Muscle of leg (tissue), 16 donors: ENCODE measurements around the gene ZNF561. TPM values are rescaled to one million over a fixed set of nuclear protein-coding genes. Genes with fewer than 3 reads are reported as not detected.
"Not testable (repeated sequence)": the region's sequence is repeated elsewhere in the genome, so short reads cannot be mapped to it uniquely, and the experiment has no call there.

Experiments used
- DNase-seq: peaks from one replicate; pipeline ENCODE4 v3.0.0; 2013
- H3K27ac ChIP-seq: one replicate; pipeline ENCODE4 v1.5.1; 2013; ENCODE audit warnings: mild to moderate bottlenecking, low read length, control low read depth
- H3K27me3 ChIP-seq: one replicate; pipeline ENCODE4 v1.6.1; 2013; ENCODE audit warnings: low read length; ENCODE audit not compliant: control insufficient read depth, insufficient read depth
- H3K36me3 ChIP-seq: one replicate; pipeline ENCODE4 v1.6.1; 2013; ENCODE audit warnings: low read length; ENCODE audit not compliant: control insufficient read depth, insufficient read depth
- H3K4me1 ChIP-seq: one replicate; pipeline ENCODE4 v1.6.1; 2013; ENCODE audit warnings: low read length; ENCODE audit not compliant: control insufficient read depth, insufficient read depth
- H3K4me3 ChIP-seq: one replicate; pipeline ENCODE4 v1.5.1; 2013; ENCODE audit warnings: low read length, control low read depth
- H3K9me3 ChIP-seq: replicated peaks from 2 replicates; pipeline ENCODE4 v1.6.1; 2013; ENCODE audit warnings: low read depth, low read length; ENCODE audit not compliant: control insufficient read depth
- WGBS: methylation state at CpG from one replicate; pipeline ENCODE4 v1.1.5; 2013; ENCODE audit warnings: missing lambda C conversion rate; ENCODE audit not compliant: insufficient coverage; 5-methylcytosine and 5-hydroxymethylcytosine counted together
- long read RNA-seq, 11 donors: transcript quantifications; one replicate each; lab custom pipeline, GENCODE V29; 2026
- polyA plus RNA-seq, 8 donors: library from polyadenylated mRNA; unstranded; fragments of 120-200 nt; gene quantifications; one replicate each; pipeline versions ENCODE4 v1.2.1 to v1.2.3, GENCODE V29; 2013; ENCODE audit warnings: inconsistent platforms in 1 of 8, low replicate concordance in 1 of 8; ENCODE audit not compliant: insufficient read length in 8 of 8, insufficient read depth in 1 of 8
- total RNA-seq: library from RNA; stranded (reverse); fragments of 120-200 nt; gene quantifications from one replicate; pipeline ENCODE4 v1.2.4, GENCODE V29; 2013

ZNF561 gene
- 35.4 TPM for total RNA-seq
- polyA plus RNA-seq, result 10 to 100 TPM; 24.1 to 36.1 (median 33.3) TPM
- long read RNA-seq, donor 1, partial matches to known transcripts, result 0 of 1 reads
- long read RNA-seq, donor 1, other reads (novel, unspliced or antisense), result 0 of 1 reads
- long read RNA-seq, donor 2, result 0 reads
- long read RNA-seq, donor 3, full-length matches to known transcripts, result 6 of 6 reads
- long read RNA-seq, donor 3, partial matches to known transcripts, result 0 of 6 reads
- long read RNA-seq, donor 3, other reads (novel, unspliced or antisense), result 0 of 6 reads
- long read RNA-seq, donor 4, full-length matches to known transcripts, result 2 of 2 reads
- long read RNA-seq, donor 4, partial matches to known transcripts, result 0 of 2 reads
- long read RNA-seq, donor 4, other reads (novel, unspliced or antisense), result 0 of 2 reads
- long read RNA-seq, donor 5, full-length matches to known transcripts, result 11 of 11 reads
- long read RNA-seq, donor 5, partial matches to known transcripts, result 0 of 11 reads
- long read RNA-seq, donor 5, other reads (novel, unspliced or antisense), result 0 of 11 reads
- long read RNA-seq, donor 6, full-length matches to known transcripts, result 5 of 5 reads
- long read RNA-seq, donor 6, partial matches to known transcripts, result 0 of 5 reads
- long read RNA-seq, donor 6, other reads (novel, unspliced or antisense), result 0 of 5 reads
- long read RNA-seq, donor 7, full-length matches to known transcripts, result 9 of 14 reads
- long read RNA-seq, donor 7, partial matches to known transcripts, result 0 of 14 reads
- long read RNA-seq, donor 7, other reads (novel, unspliced or antisense), result 5 of 14 reads
- long read RNA-seq, donor 8, full-length matches to known transcripts, result 2 of 2 reads
- long read RNA-seq, donor 8, partial matches to known transcripts, result 0 of 2 reads
- long read RNA-seq, donor 8, other reads (novel, unspliced or antisense), result 0 of 2 reads
- long read RNA-seq, donor 9, full-length matches to known transcripts, result 5 of 5 reads
- long read RNA-seq, donor 9, partial matches to known transcripts, result 0 of 5 reads
- long read RNA-seq, donor 9, other reads (novel, unspliced or antisense), result 0 of 5 reads
- long read RNA-seq, donor 10, full-length matches to known transcripts, result 9 of 9 reads
- long read RNA-seq, donor 10, partial matches to known transcripts, result 0 of 9 reads
- long read RNA-seq, donor 10, other reads (novel, unspliced or antisense), result 0 of 9 reads
- long read RNA-seq, donor 11, full-length matches to known transcripts, result 3 of 3 reads
- long read RNA-seq, donor 11, partial matches to known transcripts, result 0 of 3 reads
- long read RNA-seq, donor 11, other reads (novel, unspliced or antisense), result 0 of 3 reads

DNA sequence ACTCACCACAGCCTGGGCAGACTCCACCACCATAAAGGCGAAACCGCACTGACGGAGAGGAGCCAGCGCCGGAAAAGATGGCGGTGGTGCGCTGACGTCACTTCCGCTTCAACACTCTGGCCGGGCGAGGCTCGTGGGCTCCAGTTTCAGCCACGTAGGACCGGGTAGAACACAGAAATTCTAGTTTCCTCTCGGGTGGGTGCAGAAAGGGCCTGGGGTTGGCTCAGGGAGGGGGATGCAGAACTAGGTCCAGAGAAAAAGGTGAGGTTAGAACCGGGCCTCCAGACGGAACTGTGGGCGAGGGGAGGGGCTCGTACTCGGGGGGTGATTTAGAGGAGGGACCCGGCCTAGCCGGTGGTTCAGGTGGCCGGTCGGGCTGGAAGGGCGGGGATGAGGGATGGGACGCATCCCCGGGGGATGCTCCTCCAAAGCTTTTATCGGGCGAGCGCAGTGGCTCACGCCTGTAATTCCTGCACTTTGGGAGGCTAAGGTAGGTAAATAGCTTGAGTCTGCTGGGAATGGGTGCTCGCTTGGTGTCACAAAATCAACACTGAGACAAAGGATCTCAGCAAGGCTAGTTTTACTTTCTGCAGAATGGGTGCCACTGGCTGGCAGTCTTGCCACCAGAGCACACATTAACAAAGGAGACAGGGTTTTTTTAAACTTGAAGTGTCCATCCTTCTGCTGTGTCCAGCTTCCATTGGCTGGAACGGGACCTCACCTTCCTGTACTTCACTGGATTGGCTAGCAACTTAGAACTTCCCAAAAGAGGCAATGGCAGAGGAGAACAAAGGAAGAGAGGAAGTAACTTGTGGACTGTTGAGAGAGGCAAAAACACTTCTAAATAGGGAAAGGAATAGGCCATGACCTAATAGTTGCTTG, at the start of gene ZNF561:
Gene ZNF561, minus strand, starts transcription at position 77 of the 882 bp plus-strand sequence. CDS start 1,776 bp downstream, outside the sequence.
- peak within 1 kb of the TSS; percentile 93 for H3K27ac ChIP-seq
- peaks cover 12% of the 10 kb centered on the region for H3K4me1 ChIP-seq
- no peaks in the 10 kb centered on the region for H3K27me3 ChIP-seq
- H3K4me3 ChIP-seq, result peak within 1 kb of the TSS; percentile 80
- peaks cover 28% of the 10 kb centered on the region for H3K36me3 ChIP-seq
- peak; percentile 95 for DNase-seq
- H3K9me3 ChIP-seq, result no peaks in the 10 kb centered on the region
- WGBS, result under 1% methylated on average over 32 of the region's 33 CpGs

DNA sequence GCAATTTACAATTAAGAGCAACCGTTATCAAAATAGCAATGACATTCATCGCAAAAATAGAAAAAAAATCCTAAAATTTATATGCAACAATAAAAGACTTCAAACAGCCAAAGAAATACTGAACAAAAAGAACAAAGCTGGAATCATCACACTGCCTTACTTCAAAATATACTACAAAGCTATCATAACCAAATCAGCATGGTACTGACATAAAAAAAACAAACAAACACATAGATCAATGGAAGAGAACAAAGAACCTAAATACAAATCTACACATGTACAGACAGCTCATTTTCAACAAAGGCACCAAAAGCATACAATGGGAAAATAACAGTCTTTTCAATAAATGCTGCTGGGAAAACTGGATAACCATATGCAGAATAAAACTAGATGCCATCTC, 47.5 kb upstream of the ZNF561 start:
- Histone ChIP-seq H3K9me3 (peaks cover 48% of the 10 kb centered on the region), H3K27me3 (no peaks in the 10 kb centered on the region), H3K36me3 (peaks cover 25% of the 10 kb centered on the region), H3K4me1 (no peaks in the 10 kb centered on the region), H3K27ac (no peak overlapping the region), H3K4me3 (no peak overlapping the region)
- WGBS, result no CpG with 5 or more reads among the region's 2 CpGs
- no peak for DNase-seq

DNA sequence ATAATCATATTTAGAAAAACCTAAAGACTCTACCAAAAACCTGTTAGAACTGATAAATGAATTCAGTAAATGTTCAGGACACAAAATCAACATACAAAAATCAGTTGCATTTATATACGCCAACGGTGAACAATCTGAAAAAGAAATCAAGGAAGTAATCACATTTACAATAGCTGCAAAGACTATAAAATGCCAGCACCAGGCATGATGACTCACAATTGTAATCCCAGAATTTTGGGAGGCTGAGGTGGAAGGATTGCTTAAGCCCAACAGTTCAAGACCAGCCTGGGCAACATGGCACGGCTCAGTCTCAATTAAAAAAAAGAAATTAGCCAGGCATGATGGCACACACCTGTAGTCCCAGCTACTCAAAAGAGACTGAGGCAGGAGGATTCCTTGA, 46.9 kb upstream of the ZNF561 start:
- WGBS, result 100% methylated on average over 1 of the region's 3 CpGs
- H3K36me3 ChIP-seq, result peaks cover 18% of the 10 kb centered on the region
- no peak overlapping the region for H3K27ac ChIP-seq
- DNase-seq, result no peak
- peaks cover 42% of the 10 kb centered on the region for H3K9me3 ChIP-seq
- H3K27me3 ChIP-seq, result no peaks in the 10 kb centered on the region
- H3K4me3 ChIP-seq, result no peak overlapping the region
- no peaks in the 10 kb centered on the region for H3K4me1 ChIP-seq

DNA sequence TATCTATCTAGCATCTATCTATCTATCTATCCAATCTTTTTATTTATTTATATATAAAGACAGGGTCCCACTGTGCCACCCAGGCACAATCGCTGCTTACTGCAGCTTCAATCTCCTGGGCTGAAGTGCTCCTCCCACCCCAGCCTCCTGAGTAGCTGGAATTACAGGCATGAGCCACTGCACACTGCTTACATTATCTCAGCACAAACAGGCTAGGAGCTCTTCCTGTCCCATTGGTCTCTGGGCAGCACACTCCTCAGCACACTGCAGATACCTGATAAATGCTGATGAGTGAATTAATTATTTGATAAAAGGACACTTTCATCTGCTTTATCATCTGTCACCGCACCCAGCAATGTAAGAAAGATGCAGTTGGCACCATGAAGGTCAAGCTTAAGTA, 37.7 kb upstream of the ZNF561 start:
- no peak overlapping the region for H3K4me3 ChIP-seq
- no peak for DNase-seq
- H3K27ac ChIP-seq, result no peak overlapping the region
- WGBS, result no CpG with 5 or more reads among the region's 2 CpGs
- H3K27me3 ChIP-seq, result no peaks in the 10 kb centered on the region
- peaks cover 18% of the 10 kb centered on the region for H3K9me3 ChIP-seq
- H3K4me1 ChIP-seq, result no peaks in the 10 kb centered on the region
- H3K36me3 ChIP-seq, result peaks cover 38% of the 10 kb centered on the region

DNA sequence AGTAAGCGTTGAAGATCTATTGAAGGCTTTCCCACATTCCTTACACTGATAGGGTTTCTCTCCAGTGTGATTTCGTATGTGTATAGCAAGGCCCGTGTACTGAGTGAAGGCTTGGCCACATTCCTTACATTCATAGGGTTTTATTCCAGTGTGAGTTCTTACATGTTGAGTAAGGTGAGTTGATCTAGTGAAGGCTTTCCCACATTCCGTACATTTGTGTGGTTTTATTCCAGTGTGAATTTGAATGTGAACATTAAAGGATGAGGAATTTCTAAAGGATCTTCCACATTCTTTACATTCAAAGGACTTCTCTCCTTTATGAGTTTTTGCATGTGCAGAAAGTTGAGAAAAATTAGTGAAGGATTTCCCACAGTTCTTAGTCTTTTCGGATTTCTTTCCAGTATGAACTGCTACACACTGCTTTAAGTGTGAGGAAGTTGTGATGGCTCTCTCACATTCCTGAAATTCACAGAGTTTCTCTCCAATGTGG, 32.1 kb upstream of the ZNF561 start:
- WGBS, result no CpG with 5 or more reads among the region's 5 CpGs
- H3K4me3 ChIP-seq, H3K27me3 ChIP-seq, H3K27ac ChIP-seq, DNase-seq, H3K4me1 ChIP-seq: not testable (repeated sequence)
- Histone ChIP-seq H3K9me3 (peaks cover 46% of the 10 kb centered on the region), H3K36me3 (peaks cover 65% of the 10 kb centered on the region)

DNA sequence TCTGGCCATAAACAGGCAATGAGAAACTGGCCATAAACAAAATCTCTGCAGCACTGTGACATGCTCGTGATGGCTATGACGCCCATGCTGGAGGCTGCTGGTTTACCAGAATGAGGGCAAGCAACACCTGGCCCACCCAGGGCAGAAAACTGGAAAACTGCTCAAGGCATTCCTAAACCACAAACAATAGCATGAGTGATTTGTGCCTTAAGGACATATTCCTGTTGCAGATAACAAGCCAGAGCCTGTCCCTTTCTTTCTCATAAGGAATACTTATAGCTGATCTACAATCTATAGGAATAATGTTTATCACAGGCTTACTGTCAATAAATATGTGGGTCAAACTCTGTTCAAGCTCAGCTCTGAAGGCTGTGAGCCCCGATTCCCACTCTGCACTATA, 30.4 kb upstream of the ZNF561 start:
- H3K27ac ChIP-seq, H3K4me1 ChIP-seq, H3K4me3 ChIP-seq, DNase-seq, H3K27me3 ChIP-seq: not testable (repeated sequence)
- peaks cover 46% of the 10 kb centered on the region for H3K9me3 ChIP-seq
- peaks cover 68% of the 10 kb centered on the region for H3K36me3 ChIP-seq
- no CpG with 5 or more reads among the region's 3 CpGs for WGBS

DNA sequence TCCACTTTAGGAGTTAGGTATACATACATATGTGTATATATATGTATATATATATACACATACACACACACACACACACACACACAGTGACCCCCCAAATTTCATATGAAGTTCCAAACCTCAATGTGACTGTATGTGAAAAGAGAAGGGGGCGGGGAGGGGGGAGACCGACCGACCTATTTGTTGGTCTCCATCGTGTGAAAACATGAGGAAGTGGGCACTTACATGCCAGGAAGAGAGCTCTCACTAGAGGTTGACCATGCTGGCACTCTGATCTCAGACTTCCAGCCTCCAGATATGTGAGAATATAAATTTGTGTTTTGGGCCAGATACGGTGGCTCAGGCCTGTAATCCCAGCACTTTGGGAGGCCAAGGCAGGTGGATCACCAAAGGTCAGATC, 29.3 kb upstream of the ZNF561 start:
- H3K4me3 ChIP-seq, result no peak overlapping the region
- H3K27me3 ChIP-seq, result no peaks in the 10 kb centered on the region
- no peaks in the 10 kb centered on the region for H3K4me1 ChIP-seq
- WGBS, result 95% methylated on average over 4 of the region's 5 CpGs
- H3K27ac ChIP-seq, result no peak overlapping the region
- peaks cover 44% of the 10 kb centered on the region for H3K9me3 ChIP-seq
- DNase-seq, result no peak
- peaks cover 57% of the 10 kb centered on the region for H3K36me3 ChIP-seq

DNA sequence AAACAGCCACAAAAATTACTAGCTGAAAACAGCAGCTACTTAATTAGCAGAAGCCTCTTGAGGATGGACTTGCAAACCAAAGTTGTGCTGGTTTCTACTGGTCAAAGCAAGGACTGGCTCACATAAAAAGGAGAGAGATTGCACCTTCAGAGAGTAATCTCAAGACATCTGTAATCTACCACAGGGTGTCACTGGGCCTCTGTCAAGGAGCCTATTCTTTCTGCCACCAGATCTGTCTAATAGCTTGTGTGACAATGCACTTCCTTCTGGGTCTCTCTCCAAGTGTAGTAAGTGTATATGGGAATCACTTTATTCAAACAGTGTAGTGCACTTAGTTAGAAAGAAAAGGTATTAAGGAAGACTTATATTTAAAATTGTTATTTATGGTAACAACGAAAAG, 24.4 kb upstream of the ZNF561 start:
- no CpG with 5 or more reads among the region's 1 CpG for whole genome bisulfite sequencing
- H3K36me3 ChIP-seq, result peaks cover 35% of the 10 kb centered on the region
- H3K27ac ChIP-seq, result no peak overlapping the region
- H3K9me3 ChIP-seq, result peaks cover 2% of the 10 kb centered on the region
- H3K27me3 ChIP-seq, result no peaks in the 10 kb centered on the region
- no peak overlapping the region for H3K4me3 ChIP-seq
- no peak for DNase-seq
- H3K4me1 ChIP-seq, result no peaks in the 10 kb centered on the region

DNA sequence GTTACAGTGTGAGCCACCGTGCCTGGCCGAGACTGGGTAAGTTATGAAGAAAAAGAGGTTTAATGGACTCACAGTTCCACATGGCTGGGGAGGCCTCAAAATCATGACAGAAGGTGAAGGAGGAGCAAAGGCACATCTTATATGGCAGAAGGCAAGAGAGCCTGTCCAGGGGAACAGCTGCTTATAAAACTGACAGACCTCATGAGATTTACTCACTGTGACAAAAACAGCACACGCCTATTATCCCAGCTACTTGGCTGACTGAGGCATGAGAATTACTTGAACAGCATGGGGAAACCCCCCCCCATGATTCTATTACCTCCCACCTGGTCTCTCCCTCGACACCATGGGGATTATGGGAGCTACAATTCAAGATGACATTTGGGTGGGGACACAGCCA, 23.4 kb upstream of the ZNF561 start:
- no peaks in the 10 kb centered on the region for H3K9me3 ChIP-seq
- no peaks in the 10 kb centered on the region for H3K4me1 ChIP-seq
- peaks cover 36% of the 10 kb centered on the region for H3K36me3 ChIP-seq
- no peak for DNase-seq
- 65% methylated on average over 3 of the region's 4 CpGs for WGBS
- no peak overlapping the region for H3K27ac ChIP-seq
- no peak overlapping the region for H3K4me3 ChIP-seq
- no peaks in the 10 kb centered on the region for H3K27me3 ChIP-seq
